GM21447 (cell line): Measurements from ENCODE around the gene ICAM2.
"Not testable (repeated sequence)": the region's sequence is repeated elsewhere in the genome, so short reads cannot be mapped to it uniquely, and the experiment has no call there.

ENCODE experiments used
- ATAC-seq: cut with Tn5 transposase; IDR thresholded peaks from one replicate; pipeline ENCODE4 v1.9.1; 2021; ENCODE audit not compliant: unreplicated experiment

The ICAM2 gene

GRCh38 chr17:63998050-63998720 lies 22.2 kb downstream of the ICAM2 start, which contains the start of gene PRR29:
PRR29 (plus strand) TSS chr17:63998351; CDS start chr17:63998365, 14 bp downstream.
- no peak for ATAC-seq

- ATAC-seq: no peak
Measured at GRCh38 chr17:63997341-63998048, 22.9 kb downstream of the ICAM2 start.

DNA sequence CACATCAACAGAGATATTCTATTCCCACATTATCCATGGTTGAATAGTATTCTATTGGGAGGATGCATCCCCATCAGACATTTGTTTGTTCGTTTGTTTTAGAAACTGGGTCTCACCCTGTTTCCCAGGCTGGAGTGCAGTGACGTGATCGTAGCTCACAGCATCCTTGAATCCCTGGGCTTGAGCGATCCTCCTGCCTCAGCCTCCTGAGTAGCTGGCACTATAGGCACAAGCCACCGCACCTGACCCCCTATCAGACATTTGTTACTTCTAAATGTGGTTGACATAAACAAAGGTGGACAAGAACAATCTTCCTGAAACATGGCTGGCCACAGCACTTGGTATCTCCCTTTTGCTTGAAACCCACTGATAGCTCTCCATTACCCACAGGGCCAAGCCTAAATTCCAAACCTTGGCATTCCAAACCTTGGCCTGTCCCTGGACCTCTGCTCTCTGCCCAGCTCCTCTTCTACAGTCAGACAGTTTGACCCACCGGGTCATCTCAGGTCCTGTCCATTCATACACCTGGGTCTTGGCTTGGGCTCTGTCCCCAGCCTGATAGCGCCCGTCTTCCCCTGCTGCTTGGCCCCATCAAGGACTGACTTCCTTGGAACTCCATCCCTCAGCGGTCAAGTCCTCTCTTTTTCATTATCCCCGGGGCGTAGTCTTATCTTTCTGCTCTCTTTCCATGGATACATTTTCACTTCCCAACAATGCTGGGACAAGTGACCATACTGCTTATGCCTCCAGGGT lies 23.8 kb downstream of the ICAM2 start:
- ATAC-seq: no peak

DNA sequence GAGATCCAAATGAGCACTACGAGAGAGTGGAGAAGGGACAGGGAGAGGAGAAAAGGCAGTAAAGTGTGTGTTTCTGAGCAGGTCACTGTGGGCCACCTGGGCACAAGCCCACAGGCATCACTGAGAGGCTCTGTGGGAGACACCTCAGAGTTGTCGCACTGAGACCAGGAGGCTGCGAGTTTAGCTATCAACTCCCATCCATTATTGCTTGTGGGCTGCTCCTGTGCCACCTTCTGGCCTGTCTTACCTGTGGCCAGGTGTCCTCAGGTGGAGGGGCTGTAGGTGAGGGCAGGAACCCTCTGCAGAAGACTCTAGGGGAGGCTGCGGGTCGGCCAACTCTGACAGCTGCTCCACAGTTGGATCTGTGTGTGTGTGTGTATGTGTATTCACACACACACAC lies 24.8 kb downstream of the ICAM2 start:
- ATAC-seq: no peak

DNA sequence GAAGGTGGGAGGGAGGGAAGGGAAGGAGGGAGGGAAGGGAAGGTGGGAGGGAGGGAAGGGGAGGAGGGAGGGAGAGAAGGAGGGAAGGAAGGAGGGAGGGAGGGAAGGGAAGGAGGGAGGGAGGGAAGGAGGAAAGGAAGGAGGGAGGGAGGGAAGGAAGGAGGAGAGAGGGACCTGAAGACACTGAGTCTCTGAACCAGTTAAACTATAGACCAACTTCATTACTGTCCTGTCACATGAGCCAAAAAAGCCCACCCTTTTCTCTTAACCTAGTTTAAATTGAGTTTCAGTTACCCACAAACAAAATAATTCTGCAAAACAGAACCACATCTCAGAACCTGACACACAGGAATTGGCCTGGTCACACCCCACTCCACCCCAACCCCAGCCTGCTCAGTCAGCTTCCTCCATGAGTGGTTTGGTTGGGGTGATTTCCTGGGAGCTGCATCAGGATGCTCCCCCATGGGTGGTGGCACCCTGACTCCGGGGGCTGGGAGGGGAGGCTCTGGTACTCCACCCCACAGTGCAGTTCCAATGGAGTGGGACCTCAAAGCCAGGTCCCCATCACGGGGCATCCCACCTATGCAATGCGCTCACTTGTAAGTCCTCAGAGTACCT lies 27.0 kb downstream of the ICAM2 start:
- ATAC-seq: no peak

DNA sequence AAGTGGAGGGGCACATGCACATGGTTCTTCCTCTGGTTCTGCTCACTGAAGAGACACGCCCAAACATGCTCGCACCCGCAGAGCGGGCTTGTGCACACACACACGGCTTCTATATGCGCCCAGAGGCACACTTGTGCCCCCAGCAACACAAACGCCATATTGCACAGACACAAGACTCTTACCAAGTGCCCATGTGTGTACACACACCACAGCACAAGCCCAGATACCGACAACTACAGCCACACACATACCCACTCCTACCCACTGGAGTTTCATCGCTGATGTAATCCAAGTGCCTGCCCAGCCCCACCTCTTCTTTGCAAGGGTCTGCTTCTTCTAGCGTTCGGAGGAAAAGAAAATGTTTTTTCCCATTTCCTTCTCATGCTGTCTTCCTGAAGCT lies 28.8 kb downstream of the ICAM2 start:
- ATAC-seq: no peak

DNA sequence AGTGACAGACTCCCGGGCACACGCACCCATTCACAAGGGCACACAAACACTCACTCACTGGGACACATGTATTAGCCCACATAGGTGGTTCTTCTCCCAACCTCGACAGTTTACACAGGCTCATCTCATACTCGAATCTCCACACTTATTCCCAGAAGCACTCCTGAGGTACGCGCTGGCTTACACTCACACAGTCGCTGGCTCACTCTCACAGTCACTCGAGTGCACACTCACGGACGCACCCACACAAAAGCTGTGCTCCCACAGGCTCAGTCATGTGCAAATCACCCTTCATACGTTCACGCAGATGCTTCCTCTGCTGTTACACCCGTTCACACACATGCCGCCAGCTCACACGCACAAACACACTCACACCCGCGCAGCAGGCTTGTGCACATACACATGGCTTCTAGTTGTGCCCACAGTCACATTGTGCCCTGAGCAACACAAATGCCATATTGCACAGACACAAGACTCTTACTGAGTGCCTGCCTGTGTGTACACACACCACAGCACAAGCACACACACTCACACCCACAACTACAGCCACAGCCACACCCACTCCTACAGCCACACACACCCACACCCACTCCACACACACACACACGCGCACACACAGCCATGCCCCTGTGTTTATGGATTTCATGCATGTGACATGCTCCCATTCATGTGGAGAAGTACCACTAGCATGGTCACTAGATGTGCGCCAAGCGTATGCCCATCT lies 30.6 kb downstream of the ICAM2 start:
- ATAC-seq: no peak

- no peak for ATAC-seq
Measured at GRCh38 chr17:63988741-63989621, 31.5 kb downstream of the ICAM2 start.

DNA sequence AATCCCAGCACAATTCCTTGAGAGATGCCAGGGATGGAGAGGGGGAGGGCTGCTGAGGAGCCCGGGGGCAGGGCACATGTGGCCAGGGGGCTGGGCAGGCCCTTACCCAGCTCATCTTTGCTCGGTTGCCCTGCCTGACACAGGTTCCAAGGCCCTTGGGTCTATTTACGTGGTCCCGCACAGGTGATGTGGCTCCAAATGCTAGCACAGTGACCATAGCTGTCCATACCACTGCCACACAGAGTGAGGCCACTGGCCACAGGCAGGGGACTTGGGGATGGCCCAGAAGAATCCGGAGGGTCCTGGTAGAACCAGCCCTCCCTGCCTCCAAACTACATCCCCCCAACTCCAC lies 32.3 kb downstream of the ICAM2 start:
- no peak for ATAC-seq

DNA sequence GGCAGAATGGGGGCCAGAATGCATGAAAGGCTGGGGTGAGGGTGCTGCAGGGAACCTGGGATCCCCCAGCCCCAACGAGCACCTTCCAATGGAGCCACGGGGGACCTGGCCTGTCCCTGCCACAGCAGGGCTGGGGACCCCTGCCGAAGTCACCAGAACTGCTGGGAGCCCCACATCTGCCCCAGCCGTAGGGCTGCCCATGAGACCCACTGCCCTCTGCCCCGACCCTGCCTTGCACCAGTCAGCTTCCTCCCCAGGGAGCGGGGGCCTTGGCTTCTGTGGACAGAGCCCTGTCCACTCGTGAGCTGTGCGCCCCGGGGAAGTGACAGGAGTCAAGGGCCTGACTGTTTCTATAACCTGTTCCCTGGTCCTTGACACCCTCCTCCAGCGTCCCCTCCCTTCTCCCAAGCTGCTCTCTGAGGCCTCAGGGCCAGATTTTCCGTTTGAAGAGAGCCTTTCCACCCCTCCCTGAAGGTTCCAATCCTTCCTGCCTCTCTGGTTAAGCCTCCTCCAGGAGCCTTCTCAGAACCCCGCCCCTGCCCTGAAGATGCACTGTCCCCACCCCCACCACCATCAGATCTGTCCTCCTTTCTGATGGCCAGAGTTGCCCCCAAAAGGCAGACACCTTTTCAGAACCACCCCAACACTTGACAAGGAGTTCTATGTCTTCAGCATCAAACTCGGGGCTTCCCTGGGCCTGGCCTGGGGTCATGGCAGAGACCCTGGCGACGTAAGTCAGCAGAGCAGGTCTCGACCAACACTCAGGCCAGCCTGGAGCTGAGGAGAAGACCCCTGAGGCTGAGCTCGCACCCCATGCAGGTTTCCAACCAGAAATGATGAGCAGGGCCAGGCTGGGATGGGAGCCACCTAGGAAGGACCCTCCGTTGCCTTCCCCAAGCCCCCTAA lies 33.0 kb downstream of the ICAM2 start:
- no peak for ATAC-seq

GRCh38 chr17:63986821-63987220 lies 33.6 kb downstream of the ICAM2 start:
- no peak for ATAC-seq

DNA sequence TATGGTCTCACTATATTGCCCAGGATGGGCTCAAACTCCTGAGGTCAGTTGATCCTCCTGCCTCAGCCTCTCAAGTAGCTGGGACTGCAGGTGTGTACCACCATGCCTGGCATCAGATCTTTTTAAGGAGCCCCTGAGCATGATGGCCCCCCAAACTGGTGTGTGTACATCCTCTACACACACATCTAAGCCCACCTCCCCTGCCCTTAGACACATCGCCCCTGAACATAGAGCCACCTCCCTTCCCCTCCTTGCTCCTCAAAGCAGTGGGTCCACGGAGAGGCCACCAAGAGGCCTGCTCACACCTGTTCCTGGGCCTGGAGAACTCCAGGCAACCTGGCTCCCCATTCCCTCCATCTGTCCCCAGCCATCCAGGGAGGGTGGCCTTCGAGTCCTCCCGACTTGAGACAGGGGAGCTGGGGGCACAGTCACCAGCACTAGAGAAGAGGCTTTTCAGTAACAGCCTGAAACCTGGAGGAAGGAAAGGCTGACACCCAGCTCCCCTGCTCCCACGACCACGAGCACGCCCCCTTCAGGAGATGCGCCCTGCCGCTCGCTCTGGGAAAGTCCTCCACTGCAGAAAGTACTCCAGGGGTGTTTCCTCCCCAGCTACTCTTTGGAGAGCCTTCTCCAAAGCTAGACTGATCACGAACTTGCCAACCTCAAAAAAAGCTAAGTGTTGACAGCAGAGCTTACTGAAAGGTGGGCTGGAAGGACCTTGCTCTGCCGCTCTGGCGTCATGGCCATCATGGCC lies 34.9 kb downstream of the ICAM2 start:
- ATAC-seq: no peak

DNA sequence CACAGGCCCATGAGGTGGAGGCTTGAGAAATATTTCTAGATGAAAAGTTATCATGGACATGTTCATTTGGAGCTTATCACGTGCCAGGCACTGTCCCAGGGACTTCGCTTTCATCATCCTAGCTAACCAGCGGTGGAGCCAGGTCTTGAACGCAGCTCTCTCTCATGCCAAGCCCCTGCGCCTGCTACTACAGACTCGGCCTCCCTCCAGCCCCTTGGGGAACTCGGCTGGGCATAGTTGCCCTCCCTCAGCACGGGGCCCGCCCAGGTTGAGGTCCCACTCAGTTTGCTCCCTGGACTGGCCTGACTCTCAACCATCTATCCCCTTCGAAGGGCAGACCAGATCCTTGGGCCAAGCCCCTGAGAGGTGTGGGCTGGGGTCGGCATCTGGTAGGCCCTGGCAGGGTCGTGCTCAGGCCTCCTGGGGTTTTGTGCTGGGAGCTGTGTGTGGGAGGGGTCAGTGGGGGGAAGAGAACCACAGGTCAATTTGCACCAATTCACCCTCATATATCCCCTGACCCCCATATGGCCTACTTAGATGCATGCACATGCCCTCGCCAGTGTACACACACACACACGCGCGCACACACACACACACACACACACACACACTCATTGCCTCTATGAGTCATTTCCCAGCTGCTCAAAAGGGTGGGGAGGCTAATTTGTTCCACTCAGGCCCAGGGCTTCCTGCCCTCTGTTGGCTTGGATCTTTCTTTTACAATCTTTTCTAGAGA lies 35.6 kb downstream of the ICAM2 start:
- ATAC-seq: no peak

- ATAC-seq: no peak
Measured at GRCh38 chr17:63984236-63984635, 36.2 kb downstream of the ICAM2 start.

- ATAC-seq: no peak
Measured at GRCh38 chr17:63983320-63983719, 37.1 kb downstream of the ICAM2 start.

GRCh38 chr17:63982641-63983040 lies 37.8 kb downstream of the ICAM2 start:
- ATAC-seq: not testable (repeated sequence)
